ENCODE data around the gene PBX1.

PBX1 gene

GRCh38 chr1:164838786-164839185, 279.8 kb downstream of the PBX1 start:
- Histone ChIP-seq H3K36me3 (ENCODE audit: control insufficient read depth in 2 of 2, insufficient read depth in 1 of 2, low read length in 2 of 2) (no peaks in the 10 kb centered on the region), H3K4me3 (ENCODE audit: low read depth, low read length) (no peak overlapping the region), H3K4me1 (ENCODE audit: control insufficient read depth, insufficient read depth, low read length) (no peaks in the 10 kb centered on the region), H3K9me3 (ENCODE audit: control insufficient read depth, insufficient read depth, low read depth, low read length) (no peaks in the 10 kb centered on the region), H3K27ac (ENCODE audit: extremely low read depth, low read depth, low read length) (no peak overlapping the region)
- CTCF ChIA-PET = no interaction called here
- POLR2A ChIA-PET = no interaction called here
- TF ChIP-seq ZNF664 (tag by site-specific recombination; IDR thresholded peaks at IDR 0.05) (0 out of 2 replicates have a peak, but pooled peaks have one; percentile 24), ZNF112 (tag by site-specific recombination; IDR thresholded peaks at IDR 0.05) (no peak), KLF10 (tag by site-specific recombination; IDR thresholded peaks at IDR 0.05) (no peak), ZNF146 (tag by site-specific recombination; IDR thresholded peaks at IDR 0.05) (no peak), ZBTB48 (tag by site-specific recombination; IDR thresholded peaks at IDR 0.05) (no peak), GLIS2 (tag by site-specific recombination; IDR thresholded peaks at IDR 0.05) (no peak), OVOL3 (tag by site-specific recombination; IDR thresholded peaks at IDR 0.05) (no peak)

GRCh38 chr1:164840936-164841335, 282.0 kb downstream of the PBX1 start:
- POLR2A ChIA-PET = no interaction called here
- CTCF ChIA-PET = no interaction called here
- no peak for TF ChIP-seq ZNF350 (tag by site-specific recombination; IDR thresholded peaks at IDR 0.05)
- no peak for TF ChIP-seq ZFP69B (tag by site-specific recombination; IDR thresholded peaks at IDR 0.05)
- TF ChIP-seq ZEB2 (tag by site-specific recombination; IDR thresholded peaks at IDR 0.05) = no peak
- Histone ChIP-seq H3K27ac (ENCODE audit: extremely low read depth, low read depth, low read length) (no peak overlapping the region), H3K4me1 (ENCODE audit: control insufficient read depth, insufficient read depth, low read length) (no peaks in the 10 kb centered on the region), H3K9me3 (ENCODE audit: control insufficient read depth, insufficient read depth, low read depth, low read length) (no peaks in the 10 kb centered on the region), H3K4me3 (ENCODE audit: low read depth, low read length) (no peak overlapping the region), H3K36me3 (ENCODE audit: control insufficient read depth in 2 of 2, insufficient read depth in 1 of 2, low read length in 2 of 2) (no peaks in the 10 kb centered on the region)

GRCh38 chr1:164841702-164842465, 282.9 kb downstream of the PBX1 start:
- TF ChIP-seq ZNF623 (tag by site-specific recombination; IDR thresholded peaks at IDR 0.05) (no peak), ZNF23 (tag by site-specific recombination; IDR thresholded peaks at IDR 0.05; ENCODE audit: borderline replicate concordance) (no peak)
- POLR2A ChIA-PET = no interaction called here
- Histone ChIP-seq H3K9me3 (ENCODE audit: control insufficient read depth, insufficient read depth, low read depth, low read length) (no peaks in the 10 kb centered on the region), H3K36me3 (ENCODE audit: control insufficient read depth in 2 of 2, insufficient read depth in 1 of 2, low read length in 2 of 2) (peaks cover 0 to under 1% of the 10 kb centered on the region in 2 experiments; a peak in 1 of 3 replicates), H3K4me1 (ENCODE audit: control insufficient read depth, insufficient read depth, low read length) (no peaks in the 10 kb centered on the region), H3K4me3 (ENCODE audit: low read depth, low read length) (no peak overlapping the region), H3K27ac (ENCODE audit: extremely low read depth, low read depth, low read length) (no peak overlapping the region)
- CTCF ChIA-PET = interaction anchor here (0.6 kb wide), 1 partner anchor 259 kb away, joined by 3 read pairs; no protein-coding TSS in a partner anchor

GRCh38 chr1:164842870-164843269, 283.9 kb downstream of the PBX1 start:
- Histone ChIP-seq H3K27ac (ENCODE audit: extremely low read depth, low read depth, low read length) (no peak overlapping the region), H3K4me1 (ENCODE audit: control insufficient read depth, insufficient read depth, low read length) (no peaks in the 10 kb centered on the region), H3K4me3 (ENCODE audit: low read depth, low read length) (no peak overlapping the region), H3K36me3 (ENCODE audit: control insufficient read depth in 2 of 2, insufficient read depth in 1 of 2, low read length in 2 of 2) (peaks cover 0 to 10% of the 10 kb centered on the region in 2 experiments; a peak in 1 of 3 replicates), H3K9me3 (ENCODE audit: control insufficient read depth, insufficient read depth, low read depth, low read length) (no peaks in the 10 kb centered on the region)
- POLR2A ChIA-PET = no interaction called here
- CTCF ChIA-PET = interaction anchor here (0.6 kb wide), 1 partner anchor 260 kb away, joined by 3 read pairs; no protein-coding TSS in a partner anchor
- TF ChIP-seq SP2 (tag by site-specific recombination; IDR thresholded peaks at IDR 0.05) (no peak), ZSCAN16 (tag by site-specific recombination; IDR thresholded peaks at IDR 0.05) (no peak), ZNF366 (tag by site-specific recombination; conservative IDR thresholded peaks at IDR 0.05) (no peak), ZNF391 (tag by site-specific recombination; IDR thresholded peaks at IDR 0.05; ENCODE audit: borderline replicate concordance, low read depth) (no peak), ZNF449 (tag by site-specific recombination; IDR thresholded peaks at IDR 0.05) (no peak), KLF1 (tag by site-specific recombination; IDR thresholded peaks at IDR 0.05) (no peak), ZNF175 (tag by site-specific recombination; IDR thresholded peaks at IDR 0.05) (no peak), ZNF660 (tag by site-specific recombination; IDR thresholded peaks at IDR 0.05) (no peak), ZFP37 (tag by site-specific recombination; IDR thresholded peaks at IDR 0.05) (no peak), ZEB2 (tag by site-specific recombination; IDR thresholded peaks at IDR 0.05) (no peak), ZNF843 (tag by site-specific recombination; IDR thresholded peaks at IDR 0.05) (no peak), ELK4 (IDR thresholded peaks at IDR 0.05; ENCODE audit: borderline replicate concordance, low read depth, low read length) (no peak), ZNF837 (tag by site-specific recombination; IDR thresholded peaks at IDR 0.05) (no peak), ZNF292 (tag by site-specific recombination; IDR thresholded peaks at IDR 0.05; ENCODE audit: borderline replicate concordance, low read depth) (no peak), ZNF549 (tag by site-specific recombination; IDR thresholded peaks at IDR 0.05) (no peak), ZNF335 (tag by site-specific recombination; conservative IDR thresholded peaks at IDR 0.05) (no peak), KLF16 (tag by site-specific recombination; IDR thresholded peaks at IDR 0.05) (no peak), GLI4 (tag by site-specific recombination; IDR thresholded peaks at IDR 0.05) (no peak)
